ENCODE data around the gene PTPN22.

Gene PTPN22

DNA sequence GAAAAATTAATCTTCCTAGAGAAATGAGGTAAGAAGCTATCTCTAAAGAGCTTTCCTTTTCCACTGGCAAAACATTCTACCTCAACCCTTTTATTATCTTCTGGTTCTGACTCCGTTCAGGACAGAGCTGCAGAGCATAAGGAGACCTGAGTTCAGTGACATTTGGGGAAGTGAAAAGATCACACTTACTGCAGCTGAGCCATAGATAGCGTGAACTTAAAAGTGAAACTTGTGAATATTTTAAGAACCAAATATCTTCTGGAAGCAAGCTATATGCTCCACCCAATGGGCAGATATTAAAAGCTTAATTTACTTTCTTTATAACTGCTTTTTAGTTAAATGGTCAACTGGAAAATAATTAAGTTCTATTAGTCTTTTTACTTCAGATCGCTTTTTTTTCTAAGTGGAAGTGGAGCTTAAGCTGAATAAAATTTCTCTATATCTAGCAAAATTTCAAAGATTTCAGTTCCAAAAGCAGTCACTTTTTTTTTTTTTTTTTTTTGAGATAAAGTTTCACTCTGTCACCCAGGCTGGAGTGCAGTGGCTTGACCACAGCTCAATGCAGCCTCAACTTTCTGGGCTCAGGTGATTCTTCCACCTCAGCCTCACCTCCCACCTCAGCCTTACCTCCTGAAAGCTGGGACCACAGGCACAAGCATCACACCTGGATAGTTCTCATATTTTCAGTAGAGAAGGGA is 11.9 kb downstream of the PTPN22 start:
- H3K27ac ChIP-seq (ENCODE audit: insufficient read depth in 1 of 2, low read depth in 1 of 2, low read length in 2 of 2, poor library complexity in 1 of 2, severe bottlenecking in 2 of 2): peak overlapping the region; percentile 62 to 76
- ChIA-PET POLR2A (interaction anchor here (1.0 to 1.8 kb wide), 2 partner anchors 10 to 69 kb away, joined by 3 to 4 read pairs; partner anchors contain the start of gene HIPK1), CTCF (interaction anchor here (0.7 to 4.2 kb wide), 11 partner anchors 10 to 1589 kb away, joined by 3 to 21 read pairs (median 4); partner anchors contain the start of genes AP4B1 and DCLRE1B)
- peaks cover 18 to 48% (median 30%) of the 10 kb centered on the region in 4 experiments for H3K4me1 ChIP-seq (ENCODE audit: control extremely low read depth in 1 of 4, control insufficient read depth in 4 of 4, insufficient read depth in 4 of 4, low read length in 3 of 4)
- peak overlapping the region in 5 of 7 experiments; percentile 32 to 68 (median 51) for H3K4me3 ChIP-seq (ENCODE audit: control insufficient read depth in 1 of 7, extremely low read depth in 1 of 7, insufficient read depth in 4 of 7, low read depth in 2 of 7, low read length in 6 of 7)
- peaks cover 3 to 25% (median 6%) of the 10 kb centered on the region in 4 experiments for H3K36me3 ChIP-seq (ENCODE audit: control insufficient read depth in 4 of 4, insufficient read depth in 4 of 4, low read length in 3 of 4)
- H3K9me3 ChIP-seq (ENCODE audit: control extremely low read depth in 1 of 5, control insufficient read depth in 4 of 5, insufficient read depth in 2 of 5, low read depth in 1 of 5, low read length in 4 of 5): no peaks in the 10 kb centered on the region
- no CpG with 5 or more reads among the region's 3 CpGs for WGBS (ENCODE audit: insufficient coverage)
- DNase-seq: peak; percentile 52 to 82 (median 74)
- no peaks in the 10 kb centered on the region for H3K27me3 ChIP-seq (replicated peaks in 2 of 5; ENCODE audit: control insufficient read depth in 4 of 5, insufficient read depth in 5 of 5, low read length in 4 of 5)

- H3K4me3 ChIP-seq (ENCODE audit: control insufficient read depth in 1 of 7, extremely low read depth in 1 of 7, insufficient read depth in 4 of 7, low read depth in 2 of 7, low read length in 6 of 7): peak overlapping the region in 3 of 7 experiments; percentile 32 to 68 (median 51)
- DNase-seq: no peak
- H3K4me1 ChIP-seq (ENCODE audit: control extremely low read depth in 1 of 4, control insufficient read depth in 4 of 4, insufficient read depth in 4 of 4, low read length in 3 of 4): peaks cover 18 to 48% (median 30%) of the 10 kb centered on the region in 4 experiments
- CTCF ChIA-PET: interaction anchor here (1.0 to 4.2 kb wide), 6 partner anchors 13 to 46 kb away, joined by 3 to 21 read pairs (median 5); partner anchors contain the start of genes AP4B1 and DCLRE1B
- peak overlapping the region in 1 of 2 experiments; percentile 76 for H3K27ac ChIP-seq (ENCODE audit: insufficient read depth in 1 of 2, low read depth in 1 of 2, low read length in 2 of 2, poor library complexity in 1 of 2, severe bottlenecking in 2 of 2)
- H3K36me3 ChIP-seq (ENCODE audit: control insufficient read depth in 4 of 4, insufficient read depth in 4 of 4, low read length in 3 of 4): peaks cover 3 to 32% (median 10%) of the 10 kb centered on the region in 4 experiments
- POLR2A ChIA-PET: interaction anchor here (1.0 to 1.8 kb wide), 2 partner anchors 11 to 70 kb away, joined by 3 to 4 read pairs; partner anchors contain the start of gene HIPK1
- no CpG with 5 or more reads among the region's 1 CpG for WGBS (ENCODE audit: insufficient coverage)
- no peaks in the 10 kb centered on the region for H3K9me3 ChIP-seq (ENCODE audit: control extremely low read depth in 1 of 5, control insufficient read depth in 4 of 5, insufficient read depth in 2 of 5, low read depth in 1 of 5, low read length in 4 of 5)
- H3K27me3 ChIP-seq (replicated peaks in 2 of 5; ENCODE audit: control insufficient read depth in 4 of 5, insufficient read depth in 5 of 5, low read length in 4 of 5): no peaks in the 10 kb centered on the region
Observed at GRCh38 chr1:113858982-113859381, 12.5 kb downstream of the PTPN22 start.

DNA sequence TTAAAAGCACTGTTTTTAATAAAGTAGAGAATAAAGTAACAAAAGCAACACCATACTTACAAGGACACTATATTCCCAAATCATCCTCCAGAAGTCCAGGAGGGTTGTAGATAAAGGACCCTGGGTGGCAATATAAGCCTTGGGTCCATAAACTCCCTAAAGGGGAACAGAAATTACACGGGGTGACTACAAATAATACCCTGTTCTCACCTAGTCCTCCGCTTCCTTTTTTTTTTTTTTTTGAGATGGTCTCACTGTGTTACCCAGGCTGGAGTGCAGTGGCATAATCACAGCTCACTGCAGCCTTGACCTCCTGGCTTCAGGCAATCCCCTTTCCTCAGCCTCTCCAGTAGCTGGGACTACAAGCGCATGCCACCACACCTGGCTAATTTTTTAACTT is 13.1 kb downstream of the PTPN22 start:
- H3K27me3 ChIP-seq (replicated peaks in 2 of 5; ENCODE audit: control insufficient read depth in 4 of 5, insufficient read depth in 5 of 5, low read length in 4 of 5): no peaks in the 10 kb centered on the region
- H3K4me3 ChIP-seq (ENCODE audit: control insufficient read depth in 1 of 7, extremely low read depth in 1 of 7, insufficient read depth in 4 of 7, low read depth in 2 of 7, low read length in 6 of 7): no peak overlapping the region
- H3K4me1 ChIP-seq (ENCODE audit: control extremely low read depth in 1 of 4, control insufficient read depth in 4 of 4, insufficient read depth in 4 of 4, low read length in 3 of 4): peaks cover 18 to 48% (median 30%) of the 10 kb centered on the region in 4 experiments
- no CpG with 5 or more reads among the region's 3 CpGs for WGBS (ENCODE audit: insufficient coverage)
- ChIA-PET CTCF (interaction anchor here (1.6 to 4.2 kb wide), 3 partner anchors 14 to 46 kb away, joined by 3 to 21 read pairs (median 9); partner anchors contain the start of genes AP4B1 and DCLRE1B), POLR2A (interaction anchor here (0.6 kb wide), 1 partner anchor 8 kb away, joined by 3 read pairs; no protein-coding TSS in a partner anchor)
- H3K9me3 ChIP-seq (ENCODE audit: control extremely low read depth in 1 of 5, control insufficient read depth in 4 of 5, insufficient read depth in 2 of 5, low read depth in 1 of 5, low read length in 4 of 5): no peaks in the 10 kb centered on the region
- no peak for DNase-seq
- H3K36me3 ChIP-seq (ENCODE audit: control insufficient read depth in 4 of 4, insufficient read depth in 4 of 4, low read length in 3 of 4): peaks cover 3 to 32% (median 10%) of the 10 kb centered on the region in 4 experiments
- H3K27ac ChIP-seq (ENCODE audit: insufficient read depth in 1 of 2, low read depth in 1 of 2, low read length in 2 of 2, poor library complexity in 1 of 2, severe bottlenecking in 2 of 2): peak overlapping the region in 1 of 2 experiments; percentile 25

GRCh38 chr1:113857776-113858175 is 13.7 kb downstream of the PTPN22 start:
- Histone ChIP-seq H3K9me3 (ENCODE audit: control extremely low read depth in 1 of 5, control insufficient read depth in 4 of 5, insufficient read depth in 2 of 5, low read depth in 1 of 5, low read length in 4 of 5) (no peaks in the 10 kb centered on the region), H3K4me1 (ENCODE audit: control extremely low read depth in 1 of 4, control insufficient read depth in 4 of 4, insufficient read depth in 4 of 4, low read length in 3 of 4) (peaks cover 18 to 46% (median 30%) of the 10 kb centered on the region in 4 experiments), H3K36me3 (ENCODE audit: control insufficient read depth in 4 of 4, insufficient read depth in 4 of 4, low read length in 3 of 4) (peaks cover 3 to 30% (median 10%) of the 10 kb centered on the region in 4 experiments), H3K4me3 (ENCODE audit: control insufficient read depth in 1 of 7, extremely low read depth in 1 of 7, insufficient read depth in 4 of 7, low read depth in 2 of 7, low read length in 6 of 7) (no peak overlapping the region), H3K27me3 (replicated peaks in 2 of 5; ENCODE audit: control insufficient read depth in 4 of 5, insufficient read depth in 5 of 5, low read length in 4 of 5) (no peaks in the 10 kb centered on the region), H3K27ac (ENCODE audit: insufficient read depth in 1 of 2, low read depth in 1 of 2, low read length in 2 of 2, poor library complexity in 1 of 2, severe bottlenecking in 2 of 2) (peak overlapping the region in 1 of 2 experiments; percentile 25)
- ChIA-PET CTCF (interaction anchor here (0.6 to 4.2 kb wide), 3 partner anchors 14 to 77 kb away, joined by 3 to 21 read pairs (median 4); no protein-coding TSS in a partner anchor), POLR2A (interaction anchor here (0.6 kb wide), 1 partner anchor 10 kb away, joined by 8 read pairs; no protein-coding TSS in a partner anchor)
- DNase-seq: peak in 2 of 3 donors; percentile 44 to 61
- WGBS (ENCODE audit: insufficient coverage): no CpG with 5 or more reads among the region's 3 CpGs

GRCh38 chr1:113856401-113856790 is 15.1 kb downstream of the PTPN22 start:
- H3K4me1 ChIP-seq (ENCODE audit: control extremely low read depth in 1 of 4, control insufficient read depth in 4 of 4, insufficient read depth in 4 of 4, low read length in 3 of 4): peaks cover 18 to 39% (median 29%) of the 10 kb centered on the region in 4 experiments
- 100% methylated on average over 1 of the region's 2 CpGs for WGBS (ENCODE audit: insufficient coverage)
- CTCF ChIA-PET: interaction anchor here (0.9 to 2.3 kb wide), 10 partner anchors 10 to 93 kb away, joined by 3 to 8 read pairs (median 4); no protein-coding TSS in a partner anchor
- POLR2A ChIA-PET: no interaction called here
- H3K4me3 ChIP-seq (ENCODE audit: control insufficient read depth in 1 of 7, extremely low read depth in 1 of 7, insufficient read depth in 4 of 7, low read depth in 2 of 7, low read length in 6 of 7): no peak overlapping the region
- no peaks in the 10 kb centered on the region for H3K9me3 ChIP-seq (ENCODE audit: control extremely low read depth in 1 of 5, control insufficient read depth in 4 of 5, insufficient read depth in 2 of 5, low read depth in 1 of 5, low read length in 4 of 5)
- H3K27ac ChIP-seq (ENCODE audit: insufficient read depth in 1 of 2, low read depth in 1 of 2, low read length in 2 of 2, poor library complexity in 1 of 2, severe bottlenecking in 2 of 2): no peak overlapping the region
- DNase-seq: no peak
- no peaks in the 10 kb centered on the region for H3K27me3 ChIP-seq (replicated peaks in 2 of 5; ENCODE audit: control insufficient read depth in 4 of 5, insufficient read depth in 5 of 5, low read length in 4 of 5)
- peaks cover 5 to 32% (median 10%) of the 10 kb centered on the region in 4 experiments for H3K36me3 ChIP-seq (ENCODE audit: control insufficient read depth in 4 of 4, insufficient read depth in 4 of 4, low read length in 3 of 4)

DNA sequence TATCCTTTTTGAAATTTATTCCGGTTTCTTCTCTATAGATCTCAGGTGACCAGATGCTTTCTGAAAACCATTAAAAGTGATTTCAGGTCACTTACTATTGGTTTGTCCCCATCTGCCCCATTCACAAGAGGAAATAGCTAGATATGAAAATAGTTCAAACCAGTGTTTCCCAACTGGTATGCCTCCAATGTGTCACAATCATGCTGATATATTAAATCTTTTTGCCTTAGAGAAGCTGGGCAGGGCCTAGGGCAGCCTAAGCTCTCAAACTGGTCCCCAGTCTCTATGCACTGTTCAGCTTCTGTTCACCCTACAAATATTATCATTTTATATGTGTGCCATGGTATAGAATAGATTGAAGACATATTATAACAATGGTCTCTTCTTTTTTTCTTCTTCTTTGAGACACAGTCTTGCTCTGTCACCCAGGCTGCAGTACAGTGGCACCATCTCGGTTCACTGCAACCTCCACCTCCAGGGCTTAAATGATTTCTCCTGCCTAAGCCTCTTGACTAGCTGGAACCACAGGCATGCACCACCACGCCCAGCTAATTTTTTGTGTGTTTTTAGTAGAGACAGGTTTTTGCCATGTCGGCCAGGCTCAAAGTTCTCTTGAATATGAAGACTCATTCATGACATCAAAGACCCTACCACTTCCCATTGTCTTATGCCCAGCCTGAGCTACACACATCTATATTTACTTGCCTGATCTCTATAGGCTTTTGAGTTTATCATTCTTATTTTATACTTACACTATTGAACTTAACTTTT is 15.7 kb downstream of the PTPN22 start:
- Histone ChIP-seq H3K4me3 (ENCODE audit: control insufficient read depth in 1 of 7, extremely low read depth in 1 of 7, insufficient read depth in 4 of 7, low read depth in 2 of 7, low read length in 6 of 7) (no peak overlapping the region), H3K4me1 (ENCODE audit: control extremely low read depth in 1 of 4, control insufficient read depth in 4 of 4, insufficient read depth in 4 of 4, low read length in 3 of 4) (peaks cover 18 to 35% (median 28%) of the 10 kb centered on the region in 4 experiments), H3K9me3 (ENCODE audit: control extremely low read depth in 1 of 5, control insufficient read depth in 4 of 5, insufficient read depth in 2 of 5, low read depth in 1 of 5, low read length in 4 of 5) (no peaks in the 10 kb centered on the region), H3K36me3 (ENCODE audit: control insufficient read depth in 4 of 4, insufficient read depth in 4 of 4, low read length in 3 of 4) (peaks cover 5 to 32% (median 10%) of the 10 kb centered on the region in 4 experiments), H3K27ac (ENCODE audit: insufficient read depth in 1 of 2, low read depth in 1 of 2, low read length in 2 of 2, poor library complexity in 1 of 2, severe bottlenecking in 2 of 2) (no peak overlapping the region), H3K27me3 (replicated peaks in 2 of 5; ENCODE audit: control insufficient read depth in 4 of 5, insufficient read depth in 5 of 5, low read length in 4 of 5) (no peaks in the 10 kb centered on the region)
- WGBS (ENCODE audit: insufficient coverage): 100% methylated on average over 4 of the region's 4 CpGs
- ChIA-PET CTCF (interaction anchor here (0.9 to 2.3 kb wide), 11 partner anchors 10 to 93 kb away, joined by 3 to 8 read pairs (median 4); no protein-coding TSS in a partner anchor), POLR2A (no interaction called here)
- DNase-seq: no peak
